NCI-H345 treated with DMSO at 0.1 percent for 48 hours (cell line): ENCODE measurements around the gene HLCS.

Source experiments
- DNase-seq: peaks from one replicate; lab custom pipeline; 2025; ENCODE audit not compliant: unreplicated experiment; lab: John Stamatoyannopoulos, UW

HLCS gene

DNA sequence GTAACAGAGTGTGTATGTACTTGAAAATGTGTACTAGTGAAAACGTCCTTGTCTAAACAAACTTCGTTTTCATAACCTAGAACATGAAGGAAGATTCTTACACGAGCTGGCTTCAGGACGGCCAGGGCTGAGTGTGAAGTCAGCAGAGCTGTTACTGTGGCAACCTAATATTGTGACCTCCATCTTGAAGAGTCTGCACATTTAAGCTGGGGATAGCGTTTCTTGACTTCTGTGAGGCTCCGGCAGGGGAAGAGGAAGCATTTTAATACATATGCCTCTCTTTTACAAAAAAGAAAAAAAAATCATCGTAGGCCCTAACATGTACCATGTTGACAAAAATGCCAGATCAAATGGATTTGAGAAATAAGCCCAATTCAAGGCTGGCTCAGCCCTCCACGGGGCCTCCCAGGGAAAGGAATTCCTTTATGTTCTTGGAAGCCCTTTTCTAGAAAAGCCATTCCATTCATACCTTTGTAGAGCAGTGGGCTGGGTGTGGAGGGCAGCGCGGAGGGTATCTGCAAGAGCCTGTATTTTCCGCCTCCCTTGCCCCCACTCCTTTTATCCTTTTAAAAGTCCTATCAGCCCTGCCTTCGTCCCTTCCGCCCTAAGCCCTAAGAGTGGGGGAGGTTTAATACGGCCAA, 216.4 kb downstream of the HLCS start:
- DNase-seq: no peak

GRCh38 chr21:36747815-36748383, 218.6 kb downstream of the HLCS start:
- DNase-seq: no peak

DNA sequence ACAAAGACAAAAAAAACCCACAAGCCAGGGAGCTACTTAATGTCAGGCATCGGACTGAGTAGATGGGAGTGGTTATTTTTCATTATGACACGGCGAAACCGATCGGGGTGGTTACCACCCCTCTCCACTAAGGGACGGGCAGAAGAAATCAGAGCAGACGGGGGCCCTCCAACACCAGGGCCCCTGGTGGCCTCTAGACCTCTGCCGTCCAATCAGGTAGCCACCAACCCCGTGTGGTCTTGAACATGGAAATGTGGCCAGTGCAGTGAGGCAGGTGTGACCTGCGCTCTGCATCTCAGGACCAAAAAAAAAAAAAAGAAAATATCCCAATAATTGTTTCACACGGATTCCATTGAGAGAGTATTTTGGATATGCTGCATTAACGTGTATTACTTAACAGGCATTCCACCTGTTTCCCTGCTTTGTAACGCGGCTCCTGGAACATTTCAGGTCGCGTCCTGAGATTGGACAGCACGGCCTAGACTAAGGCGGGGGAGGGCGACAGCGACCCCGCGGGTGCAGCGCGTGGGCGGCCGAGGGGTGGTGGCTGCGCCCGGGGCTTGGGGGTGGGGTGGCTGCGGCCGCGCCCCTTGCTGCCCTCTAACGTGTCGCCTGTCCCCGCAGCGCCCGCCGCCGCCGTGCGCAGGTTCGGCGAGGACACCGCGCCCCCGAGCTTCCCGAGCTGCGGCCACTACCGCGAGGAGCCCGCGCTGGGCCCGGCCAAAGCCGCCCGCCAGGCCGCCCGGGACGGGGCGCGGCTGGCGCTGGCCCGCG, 219.2 kb downstream of the HLCS start:
- DNase-seq: no peak

DNA sequence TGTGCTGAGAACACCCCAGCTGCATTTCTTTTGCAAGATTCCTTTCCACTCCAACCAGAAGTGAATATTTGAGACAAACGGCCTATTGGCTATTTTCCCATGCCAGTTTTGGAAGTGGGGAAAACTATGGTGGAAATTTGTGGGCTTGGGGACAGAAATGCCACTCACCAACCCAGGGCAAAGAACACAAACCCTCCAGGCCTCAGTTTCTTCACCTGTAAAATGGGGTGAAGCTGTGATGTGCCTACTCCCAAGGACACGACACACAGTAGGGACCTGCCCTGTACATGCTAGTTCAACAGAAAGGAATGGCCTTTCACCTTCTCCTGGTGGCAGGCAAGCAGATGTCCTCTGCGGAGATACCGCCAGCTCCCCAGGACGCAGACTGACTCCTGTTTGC, 221.0 kb downstream of the HLCS start:
- no peak for DNase-seq

DNA sequence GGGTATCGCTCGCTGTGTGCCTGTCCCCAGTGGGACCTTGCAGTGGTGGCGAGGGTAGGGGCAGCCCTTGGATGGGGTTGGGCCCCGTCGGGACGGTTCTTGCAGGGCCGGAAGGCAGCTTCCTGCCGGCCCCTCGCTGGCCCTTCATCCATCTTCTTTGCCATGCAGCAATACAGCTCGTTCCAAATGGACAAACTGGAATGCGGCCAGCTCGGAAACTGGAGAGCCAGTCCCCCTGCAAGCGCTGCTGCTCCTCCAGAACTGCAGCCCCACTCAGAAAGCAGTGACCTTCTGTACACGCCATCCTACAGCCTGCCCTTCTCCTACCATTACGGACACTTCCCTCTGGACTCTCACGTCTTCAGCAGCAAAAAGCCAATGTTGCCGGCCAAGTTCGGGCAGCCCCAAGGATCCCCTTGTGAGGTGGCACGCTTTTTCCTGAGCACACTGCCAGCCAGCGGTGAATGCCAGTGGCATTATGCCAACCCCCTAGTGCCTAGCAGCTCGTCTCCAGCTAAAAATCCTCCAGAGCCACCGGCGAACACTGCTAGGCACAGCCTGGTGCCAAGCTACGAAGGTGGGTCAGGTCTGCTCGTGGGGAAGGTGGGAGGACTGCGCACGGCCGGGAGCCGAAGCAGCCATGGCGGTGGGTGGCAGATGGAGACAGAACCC, 221.8 kb downstream of the HLCS start:
- peak; percentile 54 for DNase-seq

- DNase-seq: no peak
These were observed 222.3 kb downstream of the HLCS start for GRCh38 chr21:36744190-36744559.

- DNase-seq: no peak
These were observed 223.0 kb downstream of the HLCS start for GRCh38 chr21:36743446-36743845.

DNA sequence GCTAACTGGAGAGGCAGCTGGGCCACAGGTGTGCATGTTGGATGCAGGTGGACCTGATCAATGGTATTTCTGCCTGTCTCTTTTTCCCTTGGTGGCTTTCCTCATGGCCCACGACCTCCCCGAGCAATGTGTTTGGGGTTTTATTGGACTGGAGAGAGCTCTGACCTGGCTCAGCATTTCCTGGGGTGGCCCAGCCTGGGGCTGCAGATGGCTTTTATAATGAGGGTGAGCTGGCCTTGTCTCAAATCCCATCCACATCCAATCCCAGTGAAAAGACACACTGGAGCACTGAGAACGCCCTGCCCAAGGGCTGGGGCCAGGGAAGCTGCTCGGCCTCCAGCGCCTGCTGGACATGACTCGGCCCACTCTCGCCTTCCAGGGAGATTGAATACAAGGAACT, 223.5 kb downstream of the HLCS start:
- DNase-seq: no peak

DNA sequence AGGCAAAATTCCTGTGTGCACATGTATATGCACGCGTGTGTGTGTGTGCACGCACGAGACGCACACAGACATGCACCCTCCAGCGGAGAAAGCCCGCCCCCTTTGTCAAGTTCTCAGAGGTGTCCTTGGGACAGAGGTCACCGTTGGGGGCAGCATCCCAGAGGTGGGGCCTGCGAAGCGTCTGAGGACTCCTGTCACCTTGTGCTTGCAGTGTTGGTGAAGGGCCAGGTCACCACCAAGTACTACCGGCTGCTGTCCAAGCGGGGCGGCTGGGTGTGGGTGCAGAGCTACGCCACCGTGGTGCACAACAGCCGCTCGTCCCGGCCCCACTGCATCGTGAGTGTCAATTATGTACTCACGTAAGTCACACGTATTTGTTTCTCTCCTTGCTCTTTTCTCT, 225.0 kb downstream of the HLCS start:
- no peak for DNase-seq

- no peak for DNase-seq
These were observed 227.9 kb downstream of the HLCS start for GRCh38 chr21:36738489-36739126.

DNA sequence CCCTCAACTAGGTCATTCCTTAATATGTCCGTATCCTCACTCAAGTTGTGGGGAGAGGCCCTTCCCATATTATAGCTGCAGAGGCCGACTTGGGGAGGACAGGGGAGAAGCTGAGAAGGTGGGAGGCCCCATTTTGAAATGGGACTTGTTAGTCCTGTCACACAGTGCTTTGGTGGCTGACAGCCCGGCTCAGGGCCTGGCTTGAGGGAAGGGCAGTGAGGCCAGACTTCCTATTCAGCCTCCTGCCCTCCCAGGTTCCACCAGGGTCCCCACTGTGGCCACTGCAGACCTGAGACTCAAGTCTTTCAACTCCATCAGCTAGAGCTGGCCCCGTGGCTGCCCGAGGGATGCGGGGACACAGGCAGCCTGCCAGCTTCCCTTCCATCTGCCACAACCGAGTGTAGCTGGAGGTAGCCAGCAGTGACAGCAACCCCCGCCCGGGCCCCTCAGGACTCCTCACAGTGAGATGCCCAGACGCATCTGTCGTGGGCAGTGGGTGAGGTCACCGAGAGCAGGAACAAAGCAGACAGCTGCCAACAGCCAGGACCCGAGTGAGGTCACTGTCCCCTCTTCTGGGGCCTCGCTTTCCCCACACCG, 230.6 kb downstream of the HLCS start:
- no peak for DNase-seq

DNA sequence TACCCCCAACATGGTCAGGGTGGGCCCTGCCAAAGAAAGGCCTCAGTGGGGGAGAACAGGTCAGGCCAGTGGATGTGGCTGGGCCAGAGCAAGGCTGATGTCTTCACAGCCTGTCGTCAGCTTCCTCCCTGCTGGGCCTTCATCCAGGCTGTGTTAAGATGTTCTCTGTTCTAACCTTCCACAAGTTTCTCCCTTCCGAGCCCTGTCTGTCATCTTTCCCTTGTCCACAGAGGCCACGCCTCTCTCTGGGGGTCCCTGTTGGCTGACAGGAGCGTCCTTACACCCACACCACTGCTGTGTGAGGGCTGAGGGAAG, 231.3 kb downstream of the HLCS start:
- DNase-seq: no peak

- DNase-seq: no peak
These were observed 231.9 kb downstream of the HLCS start for GRCh38 chr21:36734367-36735200.

DNA sequence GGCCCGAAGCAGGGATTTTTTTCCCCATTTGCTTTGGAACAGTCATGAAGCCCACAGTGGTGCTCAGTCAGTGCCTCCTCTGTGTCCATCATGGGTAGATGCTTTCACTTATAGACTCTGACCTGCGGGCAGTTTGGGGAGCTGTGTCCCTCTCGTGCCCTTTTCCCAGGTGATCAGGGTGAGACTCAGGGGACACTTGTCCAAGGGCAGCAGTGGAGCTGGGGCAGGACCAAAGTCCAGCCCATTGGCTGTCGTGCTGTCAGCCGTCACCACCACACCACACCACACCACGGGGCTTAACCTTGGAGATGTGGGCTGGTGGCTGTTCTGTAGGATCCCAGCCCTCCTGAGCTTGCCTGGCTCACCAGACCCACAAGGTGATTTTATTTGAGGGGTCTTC, 232.6 kb downstream of the HLCS start:
- DNase-seq: no peak

- no peak for DNase-seq
These were observed 233.7 kb downstream of the HLCS start for GRCh38 chr21:36732761-36733160.

DNA sequence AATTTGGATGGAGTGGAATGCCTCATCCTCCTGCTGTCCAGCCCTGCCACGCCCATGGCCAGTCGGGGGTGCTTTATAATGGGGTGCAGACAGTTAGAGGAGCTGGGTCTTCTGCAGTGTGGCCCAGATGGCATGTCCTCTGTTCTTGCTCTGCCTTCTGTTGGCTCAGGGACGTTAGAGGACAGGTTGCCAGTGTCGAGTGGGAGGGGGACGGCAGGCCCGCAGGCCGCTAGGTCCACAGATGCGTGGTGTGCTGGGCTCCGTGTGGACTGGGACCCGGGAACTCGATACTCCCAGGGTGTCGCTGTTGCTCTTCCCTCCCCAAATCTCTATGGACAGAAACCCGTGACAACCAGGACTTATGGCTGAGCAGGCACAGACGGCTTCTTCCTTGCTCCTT, 234.3 kb downstream of the HLCS start:
- no peak for DNase-seq

DNA sequence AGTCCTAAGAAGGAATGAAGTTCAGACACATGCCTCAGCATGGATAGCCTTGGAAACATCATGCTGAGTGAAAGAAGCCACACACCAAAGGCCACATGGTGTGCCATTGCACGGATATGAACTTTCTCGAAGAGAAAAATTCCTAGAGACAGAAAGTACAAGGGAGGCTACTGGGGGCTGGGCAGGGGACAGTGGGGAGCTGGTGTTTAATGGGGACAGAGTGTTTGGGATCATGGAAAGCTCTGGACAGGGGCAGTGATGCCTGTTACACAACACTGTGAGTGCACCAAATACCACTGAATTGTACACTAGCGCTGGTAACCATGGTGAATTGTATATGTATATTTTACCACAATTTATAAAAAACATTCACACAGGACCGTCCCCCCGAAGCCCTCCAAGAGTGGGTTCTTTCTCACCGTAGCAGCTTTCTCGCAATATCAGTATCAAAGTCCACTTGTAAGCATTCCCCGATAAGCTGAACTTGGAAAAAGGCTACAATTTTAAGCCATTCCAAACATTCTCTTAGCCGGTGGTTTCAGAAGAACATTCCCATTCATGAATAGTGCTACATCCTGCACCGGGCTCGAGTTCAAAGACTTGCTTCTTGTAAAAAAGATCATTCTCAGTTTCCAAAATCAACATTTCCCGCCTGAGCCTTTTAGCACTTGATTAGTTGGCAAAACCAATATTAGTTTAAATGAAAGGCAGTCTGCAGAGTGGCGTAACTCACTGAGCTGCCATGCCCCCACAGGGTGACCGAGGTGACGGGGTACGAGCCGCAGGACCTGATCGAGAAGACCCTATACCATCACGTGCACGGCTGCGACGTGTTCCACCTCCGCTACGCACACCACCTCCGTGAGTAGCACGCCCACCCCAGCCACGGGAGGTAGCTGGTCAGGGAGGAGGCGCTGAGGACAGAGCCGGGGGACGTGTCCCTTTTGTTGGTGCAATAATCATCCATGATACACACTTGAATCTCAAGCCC, 235.9 kb downstream of the HLCS start:
- no peak for DNase-seq

- DNase-seq: no peak
These were observed 237.0 kb downstream of the HLCS start for GRCh38 chr21:36729310-36729970.
